Psoas muscle (tissue), 8 donors: ENCODE results near the gene NINL. TPM values are rescaled to one million over a fixed set of nuclear protein-coding genes. Genes with fewer than 3 reads are reported as not detected.
"Not testable (repeated sequence)": the region's sequence is repeated elsewhere in the genome, so short reads cannot be mapped to it uniquely, and the experiment has no call there.

Experiments used
- ATAC-seq, 4 donors: fragments of 200-7000 bp; cut with Tn5 transposase; one replicate each; pipeline ENCODE4 v1.9.1; 2020; ENCODE audit warnings: moderate library complexity in 3 of 4, mild to moderate bottlenecking in 2 of 4
- DNase-seq, 2 donors: peaks; one replicate each; pipeline ENCODE4 v3.0.0-alpha.2; 2020
- H3K27ac ChIP-seq: fragments of 200-600 bp; one replicate; pipeline ENCODE4 v1.8.0; 2022
- H3K27me3 ChIP-seq, 3 donors: fragments of 200-600 bp in 1 of 3; one replicate each; pipeline versions ENCODE4 v1.6.1 to v1.8.0; 2013 to 2022; ENCODE audit warnings: low read length in 2 of 3, mild to moderate bottlenecking in 2 of 3, moderate library complexity in 1 of 3; ENCODE audit not compliant: insufficient read depth in 3 of 3
- H3K36me3 ChIP-seq, 2 donors: fragments of 200-600 bp in 1 of 2; one replicate each; pipeline versions ENCODE4 v1.6.1 to v1.8.0; 2013 to 2022; ENCODE audit warnings: low read depth in 1 of 2, mild to moderate bottlenecking in 1 of 2, moderate library complexity in 1 of 2; ENCODE audit not compliant: insufficient read depth in 1 of 2
- H3K4me1 ChIP-seq: fragments of 200-600 bp; one replicate; pipeline ENCODE4 v1.8.0; 2022
- H3K4me3 ChIP-seq: fragments of 200-600 bp; one replicate; pipeline ENCODE4 v1.8.0; 2022; ENCODE audit warnings: mild to moderate bottlenecking
- H3K9me3 ChIP-seq: fragments of 200-600 bp; one replicate; pipeline ENCODE4 v1.8.0; 2022
- WGBS, 3 donors: extraction: QIAGEN DNeasy Blood & Tissue Kit; methylation state at CpG; one replicate each; pipeline versions ENCODE4 v1.1.6 to v1.1.7; 2013; 5-methylcytosine and 5-hydroxymethylcytosine counted together
- intact Hi-C, 2 donors: fragments of 100-400 bp; cut with DNase I; formaldehyde crosslinking; loops; one replicate each; pipeline versions ENCODE4 v1.11.0 to v1.14.2; 2022
- polyA plus RNA-seq, 3 donors: library from polyadenylated mRNA; stranded (reverse); fragments of 200-250 nt; gene quantifications; one replicate each; pipeline ENCODE4 v1.2.3, GENCODE V29; 2013
- total RNA-seq, 4 donors: library from RNA; stranded (reverse); fragmentation: NEBNext Ultra II Directional in 2 of 4; extraction: Animal tissue kit (Norgen Biotek cat#: 25700) in 2 of 4; gene quantifications; one replicate each; pipeline versions ENCODE4 v1.2.1 to v1.2.4, GENCODE V29; 2021 to 2023
- TF ChIP-seq, protein P1 (sequence below): fragments of 200-600 bp; IDR thresholded peaks from one replicate; pipeline ENCODE4 v1.8.0; 2022; ENCODE audit warnings: antibody characterized with exemption
- donor health status: healthy with polysubstance abuse.
- donor health status: DM: no; HTN: no; CAD: no; lungs with moderate emphysema.
- donor health status: Bipolar disorder and iron deficiency.
- donor health status: healthy.
- donor health status: DM: yes; HTN: yes; CAD: no.
- donor health status: DM: no; HTN: no; CAD: no.
- donor health status: DM: no; HTN: no; CAD: no.
- donor health status: DM: yes; HTN: yes; CAD: no.

Gene NINL
- total and polyA plus RNA-seq, 7 donors, result 0.22 to 1.3 (median 0.42) TPM

DNA sequence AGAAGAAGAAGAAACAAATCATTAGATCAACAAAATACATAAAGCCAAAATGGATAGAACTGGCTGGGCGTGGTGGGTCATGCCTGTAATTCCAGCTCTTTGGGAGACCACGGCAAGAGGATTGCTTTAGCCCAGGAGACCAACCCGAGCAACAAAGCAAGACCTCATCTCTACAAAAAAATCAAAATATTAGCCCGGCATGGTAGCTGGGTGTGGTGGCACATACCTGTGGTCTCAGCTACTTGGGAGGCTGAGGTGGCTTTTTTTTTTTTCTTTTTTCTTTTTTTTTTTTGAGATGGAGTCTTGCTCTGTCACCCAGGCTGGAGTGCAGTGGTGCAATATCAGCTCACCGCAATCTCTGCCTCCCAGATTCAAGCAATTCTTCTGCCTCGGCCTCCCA is 21.5 kb downstream of the NINL start:
- no peak overlapping the region for H3K27ac ChIP-seq
- H3K4me1 ChIP-seq, result no peaks in the 10 kb centered on the region
- H3K27me3 ChIP-seq, result no peaks in the 10 kb centered on the region
- intact Hi-C loops, result no loop called here
- no peaks in the 10 kb centered on the region for H3K9me3 ChIP-seq
- ATAC-seq (no peak), DNase-seq (no peak)
- TF ChIP-seq, protein P1, sequence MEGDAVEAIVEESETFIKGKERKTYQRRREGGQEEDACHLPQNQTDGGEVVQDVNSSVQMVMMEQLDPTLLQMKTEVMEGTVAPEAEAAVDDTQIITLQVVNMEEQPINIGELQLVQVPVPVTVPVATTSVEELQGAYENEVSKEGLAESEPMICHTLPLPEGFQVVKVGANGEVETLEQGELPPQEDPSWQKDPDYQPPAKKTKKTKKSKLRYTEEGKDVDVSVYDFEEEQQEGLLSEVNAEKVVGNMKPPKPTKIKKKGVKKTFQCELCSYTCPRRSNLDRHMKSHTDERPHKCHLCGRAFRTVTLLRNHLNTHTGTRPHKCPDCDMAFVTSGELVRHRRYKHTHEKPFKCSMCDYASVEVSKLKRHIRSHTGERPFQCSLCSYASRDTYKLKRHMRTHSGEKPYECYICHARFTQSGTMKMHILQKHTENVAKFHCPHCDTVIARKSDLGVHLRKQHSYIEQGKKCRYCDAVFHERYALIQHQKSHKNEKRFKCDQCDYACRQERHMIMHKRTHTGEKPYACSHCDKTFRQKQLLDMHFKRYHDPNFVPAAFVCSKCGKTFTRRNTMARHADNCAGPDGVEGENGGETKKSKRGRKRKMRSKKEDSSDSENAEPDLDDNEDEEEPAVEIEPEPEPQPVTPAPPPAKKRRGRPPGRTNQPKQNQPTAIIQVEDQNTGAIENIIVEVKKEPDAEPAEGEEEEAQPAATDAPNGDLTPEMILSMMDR, result no peak
- H3K36me3 ChIP-seq, result no peaks in the 10 kb centered on the region
- H3K4me3 ChIP-seq, result no peak overlapping the region
- 96 to 98% (median 97%) methylated on average over 6 of the region's 6 CpGs for WGBS, 3 donors

GRCh38 chr20:25563362-25563761 is 22.0 kb downstream of the NINL start:
- no peaks in the 10 kb centered on the region for H3K9me3 ChIP-seq
- no peak overlapping the region for H3K4me3 ChIP-seq
- intact Hi-C loops, result no loop called here
- no peaks in the 10 kb centered on the region for H3K4me1 ChIP-seq
- DNase-seq (no peak), ATAC-seq (no peak)
- TF ChIP-seq, protein P1, result no peak
- H3K27ac ChIP-seq, result no peak overlapping the region
- H3K27me3 ChIP-seq, result no peaks in the 10 kb centered on the region
- H3K36me3 ChIP-seq, result no peaks in the 10 kb centered on the region

DNA sequence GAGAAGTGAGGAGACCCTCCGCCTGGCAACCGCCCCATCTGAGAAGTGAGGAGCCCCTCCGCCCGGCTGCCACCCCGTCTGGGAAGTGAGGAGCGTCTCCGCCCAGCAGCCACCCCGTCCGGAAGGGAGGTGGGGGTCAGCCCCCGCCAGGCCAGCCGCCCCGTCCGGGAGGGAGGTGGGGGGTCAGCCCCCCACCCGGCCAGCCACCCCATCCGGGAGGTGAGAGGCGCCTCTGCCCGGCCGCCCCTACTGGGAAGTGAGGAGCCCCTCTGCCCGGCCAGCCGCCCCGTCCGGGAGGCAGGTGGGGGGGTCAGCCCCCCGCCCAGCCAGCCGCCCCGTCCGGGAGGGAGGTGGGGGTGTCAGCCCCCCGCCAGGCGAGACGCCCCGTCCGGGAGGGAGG is 23.6 kb downstream of the NINL start:
- WGBS, 3 donors, result 95 to 97% methylated on average over 14 to 29 of the region's 31 CpGs; no CpG with 5 or more reads in 1 of the 3 donors
- ATAC-seq, H3K9me3 ChIP-seq, H3K36me3 ChIP-seq, H3K4me3 ChIP-seq, DNase-seq, H3K4me1 ChIP-seq, H3K27me3 ChIP-seq, H3K27ac ChIP-seq, intact Hi-C loops: not testable (repeated sequence)

- Histone ChIP-seq H3K27me3 (no peaks in the 10 kb centered on the region), H3K9me3 (no peaks in the 10 kb centered on the region), H3K4me3 (no peak overlapping the region), H3K4me1 (no peaks in the 10 kb centered on the region), H3K27ac (no peak overlapping the region), H3K36me3 (no peaks in the 10 kb centered on the region)
- intact Hi-C loops, result no loop called here
- ATAC-seq (no peak), DNase-seq (no peak)
- 63 to 68% (median 65%) methylated on average over 6 of the region's 6 CpGs for WGBS, 3 donors
- TF ChIP-seq, protein P1, result no peak
These were observed 31.5 kb downstream of the NINL start for GRCh38 chr20:25553819-25554296.

- H3K27ac ChIP-seq, result no peak overlapping the region
- TF ChIP-seq, protein P1, result no peak
- 91 to 97% (median 97%) methylated on average over 5 of the region's 5 CpGs for WGBS, 3 donors
- H3K4me3 ChIP-seq, result no peak overlapping the region
- H3K4me1 ChIP-seq, result no peaks in the 10 kb centered on the region
- no peaks in the 10 kb centered on the region for H3K27me3 ChIP-seq
- no peaks in the 10 kb centered on the region for H3K9me3 ChIP-seq
- intact Hi-C loops, result no loop called here
- DNase-seq (no peak), ATAC-seq (no peak)
- H3K36me3 ChIP-seq, result no peaks in the 10 kb centered on the region
These were observed 32.4 kb downstream of the NINL start for GRCh38 chr20:25552977-25553376.
